Right hindlimb (tissue), 1 donor: ENCODE measurements around the gene LAT.
"Not testable (repeated sequence)": the region's sequence is repeated elsewhere in the genome, so short reads cannot be mapped to it uniquely, and the experiment has no call there.

Experiments used
- DNase-seq: peaks from one replicate; pipeline ENCODE4 v3.0.0-alpha.2; 2018

Gene LAT, protein sequence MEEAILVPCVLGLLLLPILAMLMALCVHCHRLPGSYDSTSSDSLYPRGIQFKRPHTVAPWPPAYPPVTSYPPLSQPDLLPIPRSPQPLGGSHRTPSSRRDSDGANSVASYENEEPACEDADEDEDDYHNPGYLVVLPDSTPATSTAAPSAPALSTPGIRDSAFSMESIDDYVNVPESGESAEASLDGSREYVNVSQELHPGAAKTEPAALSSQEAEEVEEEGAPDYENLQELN

GRCh38 chr16:28984619-28985135, at the start of gene LAT:
Gene LAT (plus strand): TSS chr16:28985052. CDS start chr16:28985418, 366 bp downstream.
- no peak for DNase-seq

DNA sequence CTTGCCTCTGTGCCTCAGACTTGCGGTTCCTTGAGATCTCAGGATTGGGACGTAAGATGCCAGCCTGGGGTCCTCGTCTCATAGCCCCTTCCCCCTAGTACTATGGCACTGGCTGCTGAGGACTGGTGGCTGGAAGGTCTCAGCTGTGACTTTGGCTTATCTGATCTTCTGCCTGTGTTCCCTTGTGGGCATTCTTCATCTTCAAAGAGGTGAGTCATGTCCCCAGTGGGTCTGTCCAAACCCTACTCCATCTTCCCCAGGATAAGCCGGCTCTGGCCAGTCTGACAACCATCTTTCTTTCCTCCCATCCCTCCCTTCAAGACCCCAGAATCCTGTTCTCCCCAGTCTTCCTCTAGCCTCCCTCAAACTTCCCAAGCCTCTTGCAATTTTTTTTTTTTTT, 49.5 kb upstream of the LAT start:
- no peak for DNase-seq

DNA sequence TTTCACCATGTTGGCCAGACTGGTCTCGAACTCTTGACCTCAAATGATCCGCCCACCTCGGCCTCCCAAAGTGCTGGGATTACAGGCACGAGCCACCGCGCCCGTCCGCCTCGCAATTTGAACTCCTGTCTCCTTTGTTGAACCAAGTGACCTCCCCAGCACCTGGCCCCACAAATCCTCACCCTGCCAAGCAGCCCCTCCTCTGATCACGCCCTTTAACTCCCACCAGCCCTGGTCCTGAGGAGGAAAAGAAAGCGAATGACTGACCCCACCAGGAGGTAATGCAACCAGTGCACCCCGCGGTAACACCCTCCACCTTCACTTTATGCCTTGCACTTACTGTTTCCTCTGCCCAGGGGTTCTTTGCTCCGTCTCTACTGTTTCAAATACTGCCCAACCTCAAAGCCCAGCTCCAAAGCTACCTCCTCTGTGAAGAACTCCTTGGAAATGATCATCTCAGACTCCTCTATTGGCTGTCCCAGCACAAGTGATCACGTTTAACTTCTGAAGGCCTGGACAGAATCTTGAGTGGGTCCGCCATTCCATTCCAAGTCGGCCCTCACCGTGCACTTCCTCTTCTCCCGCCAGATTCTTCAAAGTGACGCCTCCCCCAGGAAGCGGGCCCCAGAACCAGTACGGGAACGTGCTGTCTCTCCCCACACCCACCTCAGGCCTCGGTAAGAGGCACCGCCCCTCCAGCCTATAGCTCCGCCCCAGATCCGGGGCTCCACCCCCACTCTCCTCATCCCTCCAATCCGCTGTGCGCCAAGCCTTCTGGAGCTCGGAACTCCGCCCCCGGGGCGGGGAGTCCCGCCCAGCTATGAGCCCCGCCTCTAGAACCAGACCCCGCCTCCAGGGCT, 48.7 kb upstream of the LAT start:
- DNase-seq = peak; percentile 74

DNA sequence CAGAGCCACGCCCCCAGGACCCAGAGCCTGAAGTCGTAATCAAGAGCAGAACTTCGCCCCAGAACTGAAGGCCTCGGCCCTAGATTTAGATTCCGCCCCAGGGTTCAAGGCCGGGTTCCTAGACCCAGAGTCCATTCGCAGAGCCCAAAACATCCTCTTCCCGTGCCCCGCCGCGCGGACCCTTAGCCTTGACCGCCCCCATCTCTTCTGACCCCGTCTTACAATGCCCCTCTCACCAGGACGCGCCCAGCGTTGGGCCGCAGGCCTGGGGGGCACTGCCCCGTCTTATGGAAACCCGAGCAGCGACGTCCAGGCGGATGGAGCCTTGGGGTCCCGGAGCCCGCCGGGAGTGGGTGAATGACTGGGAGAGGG, 48.1 kb upstream of the LAT start:
- no peak for DNase-seq

DNA sequence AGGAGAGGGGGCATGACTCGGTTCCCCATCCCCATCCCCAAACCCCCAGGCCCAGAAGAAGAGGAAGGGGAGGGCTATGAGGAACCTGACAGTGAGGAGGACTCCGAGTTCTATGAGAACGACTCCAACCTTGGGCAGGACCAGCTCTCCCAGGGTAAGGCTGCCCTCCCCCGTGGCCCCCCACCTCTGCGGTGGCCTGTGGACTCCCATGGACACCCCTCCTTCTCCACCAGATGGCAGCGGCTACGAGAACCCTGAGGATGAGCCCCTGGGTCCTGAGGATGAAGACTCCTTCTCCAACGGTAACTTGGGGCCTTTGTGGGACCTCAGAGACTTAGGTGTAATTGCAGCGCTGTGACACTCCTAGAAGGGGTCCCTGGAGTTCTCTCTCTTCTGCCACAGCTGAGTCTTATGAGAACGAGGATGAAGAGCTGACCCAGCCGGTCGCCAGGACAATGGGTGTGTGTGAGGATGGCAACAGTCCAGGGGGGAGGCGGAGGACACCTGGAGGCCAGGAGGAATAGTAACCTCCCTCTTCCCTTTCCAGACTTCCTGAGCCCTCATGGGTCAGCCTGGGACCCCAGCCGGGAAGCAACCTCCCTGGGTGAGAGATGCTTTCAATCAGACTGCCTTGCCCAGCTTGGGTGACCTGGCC, 47.5 kb upstream of the LAT start:
- DNase-seq = no peak

GRCh38 chr16:28938721-28939120, 46.1 kb upstream of the LAT start:
- DNase-seq = no peak

DNA sequence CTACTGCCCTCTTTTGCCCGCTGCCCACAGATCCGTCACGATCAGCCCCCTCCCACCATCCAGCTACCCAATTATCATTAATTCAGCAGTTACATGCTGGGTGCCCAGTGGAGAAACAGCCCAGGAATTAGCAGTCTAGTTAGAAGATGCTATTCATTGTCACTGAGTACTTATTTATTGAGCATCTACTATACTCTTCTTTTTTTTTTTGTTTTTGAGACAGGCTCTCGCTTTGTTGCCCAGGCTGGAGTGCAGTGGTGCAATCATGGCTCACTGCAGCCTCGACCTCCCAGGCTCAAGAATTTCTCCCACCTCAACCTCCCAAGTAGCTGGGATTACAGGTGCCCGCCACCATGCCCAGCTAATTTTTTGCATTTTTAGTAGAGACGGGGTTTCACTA, 45.0 kb upstream of the LAT start:
- DNase-seq = not testable (repeated sequence)

DNA sequence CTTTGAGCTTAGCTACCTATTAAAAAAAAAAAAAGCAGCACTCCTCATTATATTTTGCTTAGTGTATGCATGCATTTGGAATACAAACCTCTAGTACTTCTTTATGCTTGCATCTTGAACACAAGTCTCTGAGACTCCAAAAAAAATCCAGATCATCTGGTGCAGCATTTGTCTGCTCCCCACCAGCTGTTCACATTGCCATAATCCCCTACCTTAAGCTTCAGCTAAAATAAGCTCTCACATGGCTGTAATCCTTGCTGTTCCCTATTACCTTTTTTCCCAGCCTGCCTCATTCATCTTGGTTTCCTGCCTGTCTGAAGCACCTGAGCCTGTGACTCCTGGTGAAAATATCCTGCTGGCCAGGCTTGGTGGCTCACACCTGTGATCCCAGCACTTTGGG, 41.6 kb upstream of the LAT start:
- no peak for DNase-seq

DNA sequence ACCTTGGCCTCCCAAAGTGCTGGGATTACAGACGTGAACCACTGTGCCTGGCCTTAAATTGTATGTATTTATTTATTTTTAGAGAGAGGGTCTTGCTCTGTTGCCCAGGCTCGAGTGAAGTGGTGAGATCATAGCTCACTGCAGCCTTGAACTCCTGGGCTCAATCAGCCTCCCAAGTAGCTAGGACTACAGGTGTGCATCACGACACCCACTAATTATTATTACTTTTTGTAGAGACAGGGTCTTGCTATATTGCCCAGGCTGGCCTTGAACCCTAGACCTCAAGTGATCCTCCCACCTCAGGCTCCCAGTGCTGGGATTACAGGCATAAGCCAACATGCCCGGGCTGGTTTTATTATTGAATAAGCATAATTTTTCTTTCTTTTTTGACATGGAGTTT, 38.2 kb upstream of the LAT start:
- no peak for DNase-seq

DNA sequence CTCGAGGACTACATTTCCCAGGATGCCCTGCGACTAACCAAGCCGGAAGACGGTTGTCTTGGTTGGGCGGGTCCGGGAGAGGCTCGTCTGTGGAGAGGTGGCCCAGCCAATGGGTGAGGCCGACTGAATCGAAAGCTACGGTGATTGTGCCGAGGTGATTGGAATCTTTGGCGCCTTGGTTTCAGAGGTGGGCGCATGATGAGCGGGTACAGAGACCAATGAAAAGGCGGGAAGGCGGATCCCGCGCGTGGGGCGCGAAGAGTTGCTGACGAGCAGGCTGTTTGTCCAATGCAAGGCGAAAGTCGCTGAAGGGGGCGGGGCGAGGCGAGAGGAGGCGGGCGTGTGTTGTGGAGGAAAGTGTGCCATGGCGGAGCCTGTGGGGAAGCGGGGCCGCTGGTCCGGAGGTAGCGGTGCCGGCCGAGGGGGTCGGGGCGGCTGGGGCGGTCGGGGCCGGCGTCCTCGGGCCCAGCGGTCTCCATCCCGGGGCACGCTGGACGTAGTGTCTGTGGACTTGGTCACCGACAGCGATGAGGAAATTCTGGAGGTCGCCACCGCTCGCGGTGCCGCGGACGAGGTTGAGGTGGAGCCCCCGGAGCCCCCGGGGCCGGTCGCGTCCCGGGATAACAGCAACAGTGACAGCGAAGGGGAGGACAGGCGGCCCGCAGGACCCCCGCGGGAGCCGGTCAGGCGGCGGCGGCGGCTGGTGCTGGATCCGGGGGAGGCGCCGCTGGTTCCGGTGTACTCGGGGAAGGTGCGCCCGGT, 34.0 kb upstream of the LAT start, which contains the start of gene NFATC2IP:
Gene NFATC2IP (plus strand): TSS at position 290 of the 762 bp plus-strand sequence. CDS start 75 bp downstream, at position 365.
- peak; percentile 100 for DNase-seq

DNA sequence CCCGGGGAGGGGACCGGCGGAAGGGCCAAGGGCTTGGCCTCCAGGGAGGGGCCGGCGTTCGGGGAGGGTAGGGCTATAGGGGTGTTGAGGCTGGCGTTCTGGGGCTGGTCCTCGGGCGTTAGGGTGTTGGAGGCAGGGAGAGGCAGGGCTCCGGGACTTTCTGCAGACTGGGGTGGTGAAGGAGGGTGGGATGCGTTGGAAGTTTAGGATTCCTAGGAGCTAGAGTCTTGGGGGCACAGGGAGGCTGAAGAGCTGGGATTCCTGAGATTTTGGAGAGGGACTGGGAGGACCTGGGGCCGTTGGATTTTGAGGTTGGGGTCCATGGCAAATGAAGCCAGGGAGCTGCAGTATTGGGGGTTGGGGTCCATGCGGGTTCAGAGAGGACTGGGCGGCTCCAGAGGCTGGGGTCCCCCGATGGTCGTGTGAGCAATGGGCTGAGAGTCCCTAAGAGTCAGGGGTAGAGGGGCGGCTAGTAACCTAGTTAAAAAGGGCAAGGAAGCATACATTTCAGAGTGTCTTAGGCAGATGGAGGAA, 33.4 kb upstream of the LAT start:
- no peak for DNase-seq

GRCh38 chr16:28958216-28958615, 26.6 kb upstream of the LAT start:
- DNase-seq = no peak

GRCh38 chr16:28958836-28959235, 26.0 kb upstream of the LAT start:
- no peak for DNase-seq

- DNase-seq = no peak
Observed at GRCh38 chr16:28964072-28964471, 20.8 kb upstream of the LAT start.

- DNase-seq = no peak
Observed at GRCh38 chr16:28964496-28964895, 20.4 kb upstream of the LAT start.

DNA sequence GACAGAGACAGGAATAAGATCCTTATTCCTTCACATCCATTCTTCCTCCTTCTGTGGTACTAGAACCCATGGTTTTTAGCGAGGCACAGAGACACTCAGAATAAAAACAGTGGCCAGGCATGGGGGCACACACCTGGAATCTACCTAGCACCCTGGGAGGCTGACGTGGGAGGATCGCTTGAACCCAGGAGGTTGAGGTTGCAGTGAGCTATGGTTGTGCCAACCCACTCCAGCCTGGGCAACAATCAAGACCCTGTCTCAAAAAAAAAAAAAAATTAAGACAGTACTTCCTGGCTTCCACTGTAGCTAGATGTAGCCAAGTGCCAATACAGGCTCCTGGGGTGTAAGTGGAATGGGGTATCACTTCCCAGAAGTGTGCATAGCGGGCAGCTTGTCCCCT, 17.7 kb upstream of the LAT start:
- DNase-seq = no peak

- DNase-seq = not testable (repeated sequence)
Observed at GRCh38 chr16:28969696-28970095, 15.2 kb upstream of the LAT start.

DNA sequence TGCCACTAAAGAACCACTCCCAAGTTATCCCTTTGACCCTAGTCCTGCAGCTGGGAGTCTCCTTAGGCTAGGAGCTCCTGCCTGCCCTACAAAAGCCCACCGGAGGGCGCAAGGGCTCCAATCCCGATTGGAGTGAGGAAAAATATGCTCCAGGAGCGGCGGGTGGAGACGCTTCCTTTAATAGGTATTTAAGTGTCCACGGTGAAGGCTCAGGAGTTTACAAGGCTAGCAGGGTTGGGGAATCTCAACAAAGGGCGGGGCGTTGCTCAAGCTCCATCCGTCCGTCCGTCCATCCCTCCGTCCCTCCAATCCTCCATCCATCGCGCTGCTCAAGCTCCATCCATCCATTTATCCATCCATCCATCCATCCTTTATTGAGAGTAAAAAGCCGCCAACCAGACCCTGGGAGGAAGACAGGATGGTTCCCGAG, 10.8 kb upstream of the LAT start:
- peak; percentile 64 for DNase-seq

- peak; percentile 98 for DNase-seq
Observed at GRCh38 chr16:28974437-28975157, 10.3 kb upstream of the LAT start, which contains the start of gene SPNS1. Gene SPNS1 (plus strand): TSS chr16:28974778. CDS start chr16:28975152, 374 bp downstream.

DNA sequence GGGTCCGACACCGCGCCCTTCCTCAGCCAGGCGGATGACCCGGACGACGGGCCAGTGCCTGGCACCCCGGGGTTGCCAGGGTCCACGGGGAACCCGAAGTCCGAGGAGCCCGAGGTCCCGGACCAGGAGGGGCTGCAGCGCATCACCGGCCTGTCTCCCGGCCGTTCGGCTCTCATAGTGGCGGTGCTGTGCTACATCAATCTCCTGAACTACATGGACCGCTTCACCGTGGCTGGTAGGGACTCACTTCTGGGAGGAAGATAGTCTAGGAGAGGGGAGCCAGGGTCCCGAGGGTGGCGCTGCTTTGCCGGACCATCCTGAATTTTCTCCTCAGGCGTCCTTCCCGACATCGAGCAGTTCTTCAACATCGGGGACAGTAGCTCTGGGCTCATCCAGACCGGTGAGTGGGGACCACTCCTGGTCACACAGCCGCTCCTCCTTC, 9.7 kb upstream of the LAT start:
- DNase-seq = no peak
